SK-N-SH (cell line): Measurements from ENCODE around the gene GPR162.

ENCODE experiments used
- ELF1 ChIP-seq: IDR thresholded peaks from 2 replicates; pipeline ENCODE4 v1.4.0; 2012
- EP300 ChIP-seq, 2 experiments: IDR thresholded peaks; 2 replicates each; pipeline versions ENCODE4 v1.4.0 to v1.6.1; 2012; ENCODE audit warnings: borderline replicate concordance in 1 of 2, low read depth in 1 of 2, low read length in 1 of 2
- EZH2phosphoT487 ChIP-seq: fragments of 200-600 bp; sonication (generic); IDR thresholded peaks from 2 replicates; pipeline ENCODE4 v1.6.1; 2017; ENCODE audit warnings: low read depth, mixed run types, mild to moderate bottlenecking, antibody characterized with exemption, moderate library complexity, borderline replicate concordance
- FOXJ3 ChIP-seq: sonication (generic); formaldehyde crosslinking; IDR thresholded peaks from 2 replicates; pipeline ENCODE4 v1.5.1; 2020; ENCODE audit warnings: mild to moderate bottlenecking, missing genetic modification reagents
- JUND ChIP-seq: IDR thresholded peaks from 2 replicates; pipeline ENCODE4 v1.4.0; 2012
- POLR2AphosphoS5 ChIP-seq: IDR thresholded peaks from 2 replicates; pipeline ENCODE4 v1.6.1; 2012; ENCODE audit warnings: low read depth, low read length
- RAD21 ChIP-seq: IDR thresholded peaks from 2 replicates; pipeline ENCODE4 v1.6.1; 2012; ENCODE audit warnings: mild to moderate bottlenecking, low read length
- SMC3 ChIP-seq: IDR thresholded peaks from 2 replicates; pipeline ENCODE4 v1.6.1; 2012; ENCODE audit warnings: low read depth, low read length, improper control_type of control experiment
- YY1 ChIP-seq: IDR thresholded peaks from 2 replicates; pipeline ENCODE4 v1.4.0; 2012; ENCODE audit warnings: low read depth, mild to moderate bottlenecking
- TF ChIP-seq, protein P1 (sequence below): fragments of 200-600 bp; sonication (generic); IDR thresholded peaks from 2 replicates; pipeline ENCODE4 v1.6.1; 2017; ENCODE audit warnings: antibody characterized with exemption, mild to moderate bottlenecking, moderate library complexity
- TF ChIP-seq, protein P2 (sequence below): IDR thresholded peaks from 2 replicates; pipeline ENCODE4 v1.4.0; 2012; ENCODE audit warnings: low read depth
- TF ChIP-seq, protein P3 (sequence below): IDR thresholded peaks from 2 replicates; pipeline ENCODE4 v1.4.0; 2012; ENCODE audit warnings: low read depth, borderline replicate concordance

DNA sequence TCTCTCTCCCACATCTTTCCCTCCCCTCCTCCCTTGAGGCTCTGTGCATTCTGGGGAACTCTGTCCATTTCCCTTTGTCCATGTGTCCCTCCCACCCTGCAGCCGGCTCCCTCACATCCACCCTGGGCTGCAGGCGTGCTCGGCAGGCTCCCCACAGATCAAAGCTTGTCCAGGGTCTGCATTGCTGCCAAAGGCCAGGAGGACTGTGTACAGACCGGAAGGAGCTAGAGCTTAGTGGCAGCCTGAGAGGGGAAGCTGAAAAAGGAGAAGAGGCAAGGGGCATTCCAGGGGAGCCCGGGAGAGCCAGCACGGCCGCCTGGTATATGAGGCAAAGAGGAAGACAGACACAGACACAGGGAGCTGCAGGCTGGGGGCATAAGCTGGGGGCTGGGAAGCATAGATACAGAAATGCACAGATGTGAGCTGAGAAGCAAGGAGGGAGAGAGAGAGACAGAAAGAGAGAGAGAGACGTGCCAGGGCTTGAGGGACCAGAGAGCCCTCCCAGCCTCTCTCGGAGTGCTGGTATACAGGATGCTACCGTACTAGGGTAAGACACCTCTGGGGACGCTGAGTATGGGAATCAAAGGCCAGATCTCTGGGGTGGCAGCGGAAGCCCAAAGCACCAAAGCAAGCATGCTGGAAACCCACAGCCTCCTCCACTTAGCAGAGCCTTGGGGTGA lies 29.0 kb upstream of the GPR162 start:
- TF ChIP-seq FOXJ3 (CRISPR knock-in tag) (no peak), POLR2AphosphoS5 (no peak), EP300 (IDR thresholded peaks at IDR 0.05; ENCODE audit: borderline replicate concordance in 1 of 2, low read depth in 1 of 2, low read length in 1 of 2) (no peak), JUND (no peak), RAD21 (no peak), EZH2phosphoT487 (no peak), ELF1 (no peak), YY1 (no peak), SMC3 (no peak)
- TF ChIP-seq, protein P1, sequence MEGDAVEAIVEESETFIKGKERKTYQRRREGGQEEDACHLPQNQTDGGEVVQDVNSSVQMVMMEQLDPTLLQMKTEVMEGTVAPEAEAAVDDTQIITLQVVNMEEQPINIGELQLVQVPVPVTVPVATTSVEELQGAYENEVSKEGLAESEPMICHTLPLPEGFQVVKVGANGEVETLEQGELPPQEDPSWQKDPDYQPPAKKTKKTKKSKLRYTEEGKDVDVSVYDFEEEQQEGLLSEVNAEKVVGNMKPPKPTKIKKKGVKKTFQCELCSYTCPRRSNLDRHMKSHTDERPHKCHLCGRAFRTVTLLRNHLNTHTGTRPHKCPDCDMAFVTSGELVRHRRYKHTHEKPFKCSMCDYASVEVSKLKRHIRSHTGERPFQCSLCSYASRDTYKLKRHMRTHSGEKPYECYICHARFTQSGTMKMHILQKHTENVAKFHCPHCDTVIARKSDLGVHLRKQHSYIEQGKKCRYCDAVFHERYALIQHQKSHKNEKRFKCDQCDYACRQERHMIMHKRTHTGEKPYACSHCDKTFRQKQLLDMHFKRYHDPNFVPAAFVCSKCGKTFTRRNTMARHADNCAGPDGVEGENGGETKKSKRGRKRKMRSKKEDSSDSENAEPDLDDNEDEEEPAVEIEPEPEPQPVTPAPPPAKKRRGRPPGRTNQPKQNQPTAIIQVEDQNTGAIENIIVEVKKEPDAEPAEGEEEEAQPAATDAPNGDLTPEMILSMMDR: no peak
- TF ChIP-seq, protein P2, sequence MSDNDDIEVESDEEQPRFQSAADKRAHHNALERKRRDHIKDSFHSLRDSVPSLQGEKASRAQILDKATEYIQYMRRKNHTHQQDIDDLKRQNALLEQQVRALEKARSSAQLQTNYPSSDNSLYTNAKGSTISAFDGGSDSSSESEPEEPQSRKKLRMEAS: no peak
- TF ChIP-seq, protein P3, sequence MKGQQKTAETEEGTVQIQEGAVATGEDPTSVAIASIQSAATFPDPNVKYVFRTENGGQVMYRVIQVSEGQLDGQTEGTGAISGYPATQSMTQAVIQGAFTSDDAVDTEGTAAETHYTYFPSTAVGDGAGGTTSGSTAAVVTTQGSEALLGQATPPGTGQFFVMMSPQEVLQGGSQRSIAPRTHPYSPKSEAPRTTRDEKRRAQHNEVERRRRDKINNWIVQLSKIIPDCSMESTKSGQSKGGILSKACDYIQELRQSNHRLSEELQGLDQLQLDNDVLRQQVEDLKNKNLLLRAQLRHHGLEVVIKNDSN: no peak
